PC-3 (cell line): ENCODE data around the gene NAGPA. TPM values are rescaled to one million over a fixed set of nuclear protein-coding genes. Genes with fewer than 3 reads are reported as not detected.

Experiments
- ATAC-seq: fragments of 200-7000 bp; cut with Tn5 transposase; 2 replicates; pipeline ENCODE4 v1.9.1; 2020; ENCODE audit warnings: mild to moderate bottlenecking, moderate library complexity
- BruUV-seq: library from RNA; stranded (reverse); fragments of 400-500 nt; replicated peaks from 2 replicates; lab custom pipeline; 2021; lab: Mats Ljungman, UMichigan
- CTCF ChIA-PET: fragments of 300-600 bp; sonication (Branson Sonifier 250); formaldehyde crosslinking; loops from one replicate; lab custom pipeline; 2022; ENCODE audit warnings: antibody characterized with exemption; lab: Charles Lee
- POLR2A ChIA-PET: fragments of 300-600 bp; sonication (Branson Sonifier 250); formaldehyde crosslinking; loops from one replicate; lab custom pipeline; 2022; ENCODE audit warnings: antibody characterized with exemption; ENCODE audit not compliant: unreplicated experiment; lab: Charles Lee
- DNase-seq: peaks from one replicate; pipeline ENCODE4 v3.0.0-alpha.2; 2015
- H2AFZ ChIP-seq: fragments of 300-600 bp; sonication (generic); 2 replicates; pipeline ENCODE4 v1.6.0; 2016; ENCODE audit warnings: antibody characterized with exemption, low read length
- H3F3A ChIP-seq: fragments of 300-600 bp; sonication (generic); one replicate; pipeline ENCODE4 v1.6.0; 2017; ENCODE audit warnings: antibody characterized with exemption, low read length, control low read depth, mild to moderate bottlenecking; ENCODE audit not compliant: unreplicated experiment
- H3K27ac ChIP-seq: fragments of 300-600 bp; sonication (generic); 2 replicates; pipeline ENCODE4 v1.5.1; 2016; ENCODE audit warnings: mild to moderate bottlenecking, low read length
- H3K27me3 ChIP-seq: fragments of 300-600 bp; sonication (generic); 2 replicates; pipeline ENCODE4 v1.6.1; 2016; ENCODE audit warnings: low read length, mixed read lengths
- H3K36me3 ChIP-seq: fragments of 300-600 bp; sonication (generic); 2 replicates; pipeline ENCODE4 v1.6.1; 2016; ENCODE audit warnings: low read depth, mixed run types, low read length, mixed read lengths
- H3K4me1 ChIP-seq: fragments of 300-600 bp; sonication (generic); 2 replicates; pipeline ENCODE4 v1.5.1; 2016; ENCODE audit warnings: low read length; ENCODE audit not compliant: insufficient read depth
- H3K4me2 ChIP-seq: fragments of 300-600 bp; sonication (generic); 2 replicates; pipeline ENCODE4 v1.6.0; 2016; ENCODE audit warnings: low read length
- H3K4me3 ChIP-seq: fragments of 300-600 bp; sonication (generic); 2 replicates; pipeline ENCODE4 v1.5.1; 2016; ENCODE audit warnings: mild to moderate bottlenecking, low read length, mixed read lengths
- H3K79me2 ChIP-seq: fragments of 300-600 bp; sonication (generic); 2 replicates; pipeline ENCODE4 v1.6.1; 2017; ENCODE audit warnings: low read length, mixed read lengths
- H3K9ac ChIP-seq: fragments of 300-600 bp; sonication (generic); 2 replicates; pipeline ENCODE4 v1.6.0; 2016; ENCODE audit warnings: mild to moderate bottlenecking, low read length
- H3K9me2 ChIP-seq: fragments of 300-600 bp; sonication (generic); replicated peaks from 2 replicates; pipeline ENCODE4 v1.6.1; 2016; ENCODE audit warnings: mixed run types, low read length, mixed read lengths
- H3K9me3 ChIP-seq: fragments of 300-600 bp; sonication (generic); 2 replicates; pipeline ENCODE4 v1.6.1; 2016; ENCODE audit warnings: low read length, mixed read lengths
- H4K20me1 ChIP-seq: fragments of 300-600 bp; sonication (generic); 2 replicates; pipeline ENCODE4 v1.6.1; 2016; ENCODE audit warnings: low read length, mixed read lengths
- CTCF ChIP-seq: fragments of 300-600 bp; sonication (generic); conservative IDR thresholded peaks from 2 replicates; pipeline ENCODE4 v1.5.1; 2017; ENCODE audit warnings: antibody characterized with exemption, low read depth, mild to moderate bottlenecking, low read length
- EZH2 ChIP-seq: fragments of 300-600 bp; sonication (generic); IDR thresholded peaks from one replicate; pipeline ENCODE4 v1.6.1; 2017; ENCODE audit warnings: antibody characterized with exemption, mild to moderate bottlenecking, low read length; ENCODE audit not compliant: unreplicated experiment
- EZH2phosphoT487 ChIP-seq: fragments of 300-600 bp; sonication (generic); IDR thresholded peaks from 2 replicates; pipeline ENCODE4 v1.6.1; 2018; ENCODE audit warnings: mild to moderate bottlenecking, antibody characterized with exemption, low read length, borderline replicate concordance
- intact Hi-C: fragments of 100-400 bp; cut with micrococcal nuclease; formaldehyde crosslinking; loops from 2 replicates; pipeline ENCODE4 v1.9.0; 2023
- total RNA-seq: library from RNA; depleted of rRNA; stranded (reverse); fragments of >200 nt; gene quantifications from 2 replicates; pipeline ENCODE4 v1.2.3, GENCODE V29; 2014

NAGPA gene
- total RNA-seq, 1 experiment from 2014 or later: 26.2 TPM

GRCh38 chr16:5003828-5004227, 29.9 kb downstream of the NAGPA start:
- TF ChIP-seq EZH2phosphoT487 (no peak), EZH2 (no peak), CTCF (no peak)
- no peak for ATAC-seq

GRCh38 chr16:5003211-5003610, 30.5 kb downstream of the NAGPA start:
- H3F3A ChIP-seq: no peaks in the 10 kb centered on the region
- DNase-seq (no peak), ATAC-seq (no peak)
- ChIA-PET CTCF (no interaction called here), POLR2A (no interaction called here)
- H3K36me3 ChIP-seq: no peaks in the 10 kb centered on the region
- H3K9me3 ChIP-seq: no peaks in the 10 kb centered on the region
- H2AFZ ChIP-seq: no peak overlapping the region
- no peak overlapping the region for H3K4me3 ChIP-seq
- H4K20me1 ChIP-seq: no peaks in the 10 kb centered on the region
- intact Hi-C loops: no loop called here
- BruUV-seq: no TSS peak
- no peaks in the 10 kb centered on the region for H3K79me2 ChIP-seq
- H3K4me2 ChIP-seq: no peak overlapping the region
- no peaks in the 10 kb centered on the region for H3K4me1 ChIP-seq
- H3K27me3 ChIP-seq: no peaks in the 10 kb centered on the region
- TF ChIP-seq EZH2phosphoT487 (no peak), CTCF (no peak), EZH2 (no peak)
- H3K9ac ChIP-seq: no peak overlapping the region
- H3K27ac ChIP-seq: no peak overlapping the region
- no peaks in the 10 kb centered on the region for H3K9me2 ChIP-seq

More at GRCh38 chr16:5003828-5004227, 29.9 kb downstream of the NAGPA start:
- DNase-seq: no peak
- no TSS peak for BruUV-seq
- no peaks in the 10 kb centered on the region for H3K9me2 ChIP-seq
- H3K4me1 ChIP-seq: no peaks in the 10 kb centered on the region
- no peak overlapping the region for H3K9ac ChIP-seq
- CTCF ChIA-PET: no interaction called here
- H3K4me3 ChIP-seq: no peak overlapping the region
- H3F3A ChIP-seq: no peaks in the 10 kb centered on the region
- no peak overlapping the region for H2AFZ ChIP-seq
- intact Hi-C loops: no loop called here
- no peak overlapping the region for H3K27ac ChIP-seq
- H3K9me3 ChIP-seq: no peaks in the 10 kb centered on the region
- no peaks in the 10 kb centered on the region for H4K20me1 ChIP-seq
- H3K79me2 ChIP-seq: no peaks in the 10 kb centered on the region
- POLR2A ChIA-PET: no interaction called here
- H3K36me3 ChIP-seq: no peaks in the 10 kb centered on the region
- H3K27me3 ChIP-seq: no peaks in the 10 kb centered on the region
- H3K4me2 ChIP-seq: no peak overlapping the region

GRCh38 chr16:5002699-5003143, 31.0 kb downstream of the NAGPA start:
- Histone ChIP-seq H3F3A (no peaks in the 10 kb centered on the region), H3K9ac (no peak overlapping the region), H4K20me1 (no peaks in the 10 kb centered on the region), H3K36me3 (no peaks in the 10 kb centered on the region), H3K27ac (no peak overlapping the region), H3K4me1 (no peaks in the 10 kb centered on the region), H3K79me2 (no peaks in the 10 kb centered on the region), H3K9me3 (no peaks in the 10 kb centered on the region), H3K9me2 (no peaks in the 10 kb centered on the region), H2AFZ (no peak overlapping the region), H3K27me3 (no peaks in the 10 kb centered on the region), H3K4me3 (no peak overlapping the region), H3K4me2 (no peak overlapping the region)
- ChIA-PET CTCF (no interaction called here), POLR2A (no interaction called here)
- BruUV-seq: no TSS peak
- intact Hi-C loops: no loop called here
- ATAC-seq (no peak), DNase-seq (no peak)
- TF ChIP-seq CTCF (no peak), EZH2 (no peak), EZH2phosphoT487 (no peak)
